Ramos (cell line): ENCODE results near the gene IQCN.

Experiments
- in situ Hi-C: fragments of 300-500 bp; cut with MboI; formaldehyde crosslinking; loops from one replicate; pipeline ENCODE4 v1.14.3; 2022; ENCODE audit warnings: low sequenced_read_pairs; ENCODE audit not compliant: unreplicated experiment

The IQCN gene

DNA sequence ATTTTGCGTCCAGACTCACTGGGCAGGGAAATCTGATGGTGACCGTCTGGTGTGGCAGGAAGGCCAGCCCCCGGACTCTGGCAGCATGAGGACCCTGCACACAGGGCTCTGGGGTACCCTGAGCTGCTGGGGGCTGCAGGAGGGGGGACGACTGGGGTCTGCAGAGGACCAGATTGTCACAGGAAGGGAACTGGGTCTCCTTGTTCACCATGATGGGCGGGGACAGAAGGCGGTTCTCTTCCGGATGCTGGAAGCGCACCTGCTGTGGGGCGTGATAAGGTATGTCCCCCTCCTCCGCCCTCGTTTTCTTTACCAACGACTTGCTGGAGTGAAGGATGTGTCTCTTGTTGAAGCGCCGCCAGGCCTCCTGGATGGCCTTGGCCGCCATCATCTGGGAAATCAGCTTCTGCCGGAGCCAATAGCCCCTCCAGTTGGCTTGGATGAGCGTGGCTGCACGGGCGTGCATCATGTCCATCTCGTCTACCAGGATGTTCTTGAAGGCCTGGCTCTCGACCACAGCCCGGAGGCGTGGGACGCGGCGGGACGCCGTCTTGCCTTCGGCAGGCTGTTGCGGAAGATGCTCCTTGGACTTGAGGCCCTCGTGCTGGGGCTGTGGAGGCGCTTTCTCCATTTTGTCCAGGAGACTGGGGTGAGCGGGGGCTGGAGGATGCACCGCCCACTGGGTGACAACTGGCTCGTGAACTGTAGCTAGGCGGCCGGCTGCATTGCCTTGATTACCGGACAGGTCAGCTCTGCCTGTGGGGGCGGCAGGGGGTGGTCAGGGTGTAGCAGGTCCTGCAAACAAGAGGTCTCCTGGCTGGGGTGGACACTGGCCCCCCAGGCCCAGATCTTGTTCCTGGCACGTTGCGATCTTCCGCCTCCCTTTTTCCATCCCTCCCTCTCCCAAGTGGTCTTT, 7.2 kb downstream of the IQCN start:
- in situ Hi-C loops: no loop called here

DNA sequence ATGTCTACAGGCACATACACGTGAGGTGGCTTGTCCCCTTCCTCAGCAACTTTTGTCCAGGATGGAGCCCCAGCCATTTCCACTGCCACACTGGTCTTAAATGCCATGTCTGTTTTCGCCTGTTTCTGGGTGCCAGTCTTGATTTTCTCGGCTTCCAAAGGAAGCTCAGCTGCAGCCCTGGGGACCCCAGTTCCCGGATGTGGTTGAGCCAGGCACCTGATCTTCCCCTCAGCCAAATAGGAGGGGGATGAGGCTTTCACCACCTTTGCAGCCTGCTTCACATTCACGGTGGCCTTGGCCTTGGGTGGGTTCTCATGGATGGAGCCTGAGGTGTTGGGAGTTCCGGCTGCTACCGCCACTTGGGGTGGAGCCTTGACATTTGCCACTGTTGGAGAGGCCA, 8.7 kb downstream of the IQCN start:
- in situ Hi-C loops: no loop called here

DNA sequence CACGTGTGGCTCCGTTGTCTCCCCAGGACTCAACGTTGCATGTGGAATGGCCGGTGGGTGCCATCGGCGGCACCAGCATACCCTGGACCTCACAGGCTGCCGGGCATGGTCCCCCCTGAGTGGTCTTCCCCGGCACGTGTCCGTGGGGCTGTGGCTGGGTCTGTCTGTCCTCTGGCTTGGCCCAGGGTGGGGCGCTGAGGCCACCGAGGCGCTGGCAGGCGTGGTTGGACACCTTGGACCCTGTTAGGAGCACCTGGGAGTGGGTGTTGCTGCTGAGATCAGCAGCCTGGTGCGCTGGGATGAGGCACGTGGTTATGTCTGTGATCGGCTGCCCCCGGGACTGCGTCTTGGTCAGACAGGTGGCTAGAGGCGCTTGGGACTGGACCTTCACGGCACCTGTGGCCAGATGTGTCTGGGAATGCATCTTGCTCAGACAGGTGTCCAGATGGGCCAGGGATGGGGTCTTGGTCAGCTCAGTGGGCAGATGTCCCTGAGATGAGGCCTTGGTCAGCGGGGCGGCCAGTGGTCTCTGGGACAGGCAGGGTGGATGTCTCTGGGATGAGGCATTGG, 9.2 kb downstream of the IQCN start:
- in situ Hi-C loops: no loop called here

DNA sequence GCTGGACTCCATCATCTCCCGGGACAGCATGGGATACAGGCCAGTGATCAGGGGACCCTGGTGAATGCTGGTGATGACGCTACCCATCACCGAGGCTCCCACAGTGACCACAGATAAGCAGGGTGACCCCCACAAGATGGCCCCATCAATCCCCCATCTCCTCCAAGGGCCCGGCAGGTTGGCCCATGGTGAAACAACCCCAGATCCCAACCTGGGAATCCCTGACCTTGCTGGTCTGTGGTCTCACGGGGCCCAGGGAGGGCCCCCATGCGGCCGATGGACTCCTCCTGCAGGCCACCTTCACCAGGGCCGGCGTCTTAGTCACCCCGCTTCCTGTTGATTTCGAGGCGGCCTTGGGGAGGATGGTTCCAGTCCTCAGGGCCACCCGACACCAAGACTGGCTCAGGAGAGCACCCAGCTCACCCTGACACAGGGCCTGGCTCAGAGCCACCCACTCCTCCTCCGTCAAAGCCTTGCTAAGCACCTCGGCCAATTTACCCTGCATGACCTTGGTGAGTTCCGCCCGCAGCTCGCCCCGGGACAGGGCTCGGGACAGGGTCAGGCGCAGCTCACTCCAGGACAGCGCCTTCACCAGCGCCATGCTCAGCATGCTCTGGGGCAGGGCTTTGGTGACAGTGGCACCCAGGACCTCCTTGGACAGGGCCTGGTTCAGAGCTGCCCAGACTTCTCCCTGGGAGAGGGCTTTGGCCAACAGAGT, 10.0 kb downstream of the IQCN start:
- in situ Hi-C loops: no loop called here

DNA sequence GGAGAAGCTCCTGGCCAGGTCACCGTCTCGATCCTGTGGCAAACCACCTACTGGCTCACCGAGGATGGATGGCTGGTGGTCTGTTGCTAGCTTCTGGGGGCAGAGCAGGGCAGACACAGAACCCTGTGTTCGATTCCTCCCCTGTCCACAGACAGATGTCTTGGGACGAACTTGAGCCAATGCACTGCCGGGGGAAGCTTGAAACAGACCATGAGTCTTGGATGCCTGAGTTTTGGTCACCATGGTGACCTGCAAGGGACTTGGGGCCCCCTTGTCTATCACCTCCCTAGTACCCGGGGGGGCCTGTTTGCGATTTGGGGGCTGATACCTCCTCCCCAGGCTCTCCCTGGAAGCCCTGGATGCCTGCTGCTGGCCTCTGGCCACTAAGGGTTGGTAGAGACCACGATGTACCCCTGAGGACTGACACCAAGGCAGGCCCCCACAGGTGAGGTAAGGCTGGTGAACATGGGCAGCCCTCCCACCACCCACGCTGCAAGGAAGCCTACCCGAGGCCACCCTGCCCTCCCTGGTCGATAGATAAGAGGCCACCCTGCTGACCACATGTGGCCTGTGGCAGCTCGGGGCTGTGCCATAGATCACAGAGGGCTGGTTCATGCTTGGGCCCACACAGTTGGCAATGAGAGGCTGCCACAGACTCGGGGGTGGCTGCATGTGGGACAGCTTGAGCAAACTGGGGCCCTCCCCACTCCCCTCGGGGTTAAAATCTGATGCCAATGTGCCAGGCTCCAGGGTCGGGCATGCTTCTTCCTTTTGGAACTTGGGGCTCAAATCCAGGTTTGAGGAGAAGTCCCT, 10.7 kb downstream of the IQCN start:
- in situ Hi-C loops: no loop called here

DNA sequence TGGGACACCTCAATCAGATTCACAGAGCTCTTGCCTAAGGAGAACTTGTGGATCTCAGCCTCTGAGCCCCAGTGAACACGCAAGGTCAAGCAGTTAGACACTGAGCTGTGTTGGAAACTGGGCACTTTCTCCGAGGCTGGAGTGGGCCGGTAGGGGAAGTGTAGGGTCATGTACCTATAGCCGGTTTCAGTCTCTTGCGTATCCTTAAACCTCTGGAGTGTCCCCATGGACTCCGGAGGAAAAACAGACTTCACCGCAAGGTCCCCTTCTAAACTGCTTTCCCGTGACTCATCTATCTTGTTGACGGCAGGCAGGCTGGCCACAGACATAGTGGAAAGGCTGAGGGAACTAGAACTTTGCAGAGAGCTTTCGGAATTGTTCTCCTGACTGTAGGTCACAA, 11.3 kb downstream of the IQCN start:
- in situ Hi-C loops: no loop called here

DNA sequence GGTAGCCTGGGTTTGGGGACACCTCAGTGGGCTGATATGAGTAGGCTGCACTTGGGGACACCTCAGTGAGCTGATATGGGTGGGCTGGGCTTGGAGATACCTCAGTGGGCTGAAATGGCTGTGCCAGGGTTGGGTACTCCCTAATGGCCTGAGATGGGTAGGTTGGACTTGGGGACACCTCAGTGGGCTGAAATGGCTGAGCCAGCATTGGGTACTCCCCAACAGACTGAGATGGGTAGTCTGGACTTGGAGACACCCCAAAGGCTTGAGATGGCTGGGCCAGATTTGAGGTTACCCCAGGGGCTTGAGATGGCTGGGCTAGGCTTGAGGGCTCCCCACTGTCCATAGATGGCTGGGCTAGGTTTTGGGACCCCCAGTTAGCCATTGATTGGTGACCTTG, 12.1 kb downstream of the IQCN start:
- in situ Hi-C loops: no loop called here

DNA sequence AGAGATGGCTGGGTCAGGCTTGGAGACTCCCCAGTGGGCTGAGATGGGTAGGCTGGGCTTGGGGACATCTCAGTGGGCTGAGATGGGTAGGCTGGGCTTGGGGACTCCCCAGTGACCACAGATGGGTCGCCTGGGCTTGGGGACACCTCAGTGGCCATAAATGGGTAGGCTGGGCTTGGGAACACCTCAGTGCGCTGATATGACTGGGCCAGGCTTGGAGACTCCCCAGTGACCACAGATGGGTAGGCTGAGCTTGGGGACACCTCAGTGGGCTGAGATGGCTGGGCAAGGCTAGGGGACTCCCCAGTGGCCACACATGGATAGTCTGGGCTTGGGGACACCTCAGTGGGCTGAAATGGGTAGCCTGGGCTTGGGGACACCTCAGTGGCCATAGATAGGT, 12.8 kb downstream of the IQCN start:
- in situ Hi-C loops: no loop called here

DNA sequence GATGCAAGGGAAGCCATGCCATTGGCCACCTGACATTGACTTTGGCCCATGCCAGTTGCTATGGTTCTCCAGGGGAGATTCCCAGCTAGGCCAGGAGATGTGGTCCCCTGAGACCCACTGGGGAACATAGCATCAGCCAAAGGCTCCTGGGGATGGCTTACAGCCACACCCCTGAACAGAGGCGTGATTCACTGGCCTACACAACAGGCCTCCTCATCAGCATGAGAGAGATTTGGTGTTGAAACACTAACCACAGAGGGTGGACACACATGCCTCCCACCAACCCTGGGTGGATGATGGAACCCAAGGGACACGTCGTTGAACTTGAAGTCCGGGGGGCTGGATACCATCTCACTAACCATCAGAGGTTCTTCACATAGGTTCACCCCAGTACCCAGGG, 14.4 kb downstream of the IQCN start:
- in situ Hi-C loops: no loop called here

DNA sequence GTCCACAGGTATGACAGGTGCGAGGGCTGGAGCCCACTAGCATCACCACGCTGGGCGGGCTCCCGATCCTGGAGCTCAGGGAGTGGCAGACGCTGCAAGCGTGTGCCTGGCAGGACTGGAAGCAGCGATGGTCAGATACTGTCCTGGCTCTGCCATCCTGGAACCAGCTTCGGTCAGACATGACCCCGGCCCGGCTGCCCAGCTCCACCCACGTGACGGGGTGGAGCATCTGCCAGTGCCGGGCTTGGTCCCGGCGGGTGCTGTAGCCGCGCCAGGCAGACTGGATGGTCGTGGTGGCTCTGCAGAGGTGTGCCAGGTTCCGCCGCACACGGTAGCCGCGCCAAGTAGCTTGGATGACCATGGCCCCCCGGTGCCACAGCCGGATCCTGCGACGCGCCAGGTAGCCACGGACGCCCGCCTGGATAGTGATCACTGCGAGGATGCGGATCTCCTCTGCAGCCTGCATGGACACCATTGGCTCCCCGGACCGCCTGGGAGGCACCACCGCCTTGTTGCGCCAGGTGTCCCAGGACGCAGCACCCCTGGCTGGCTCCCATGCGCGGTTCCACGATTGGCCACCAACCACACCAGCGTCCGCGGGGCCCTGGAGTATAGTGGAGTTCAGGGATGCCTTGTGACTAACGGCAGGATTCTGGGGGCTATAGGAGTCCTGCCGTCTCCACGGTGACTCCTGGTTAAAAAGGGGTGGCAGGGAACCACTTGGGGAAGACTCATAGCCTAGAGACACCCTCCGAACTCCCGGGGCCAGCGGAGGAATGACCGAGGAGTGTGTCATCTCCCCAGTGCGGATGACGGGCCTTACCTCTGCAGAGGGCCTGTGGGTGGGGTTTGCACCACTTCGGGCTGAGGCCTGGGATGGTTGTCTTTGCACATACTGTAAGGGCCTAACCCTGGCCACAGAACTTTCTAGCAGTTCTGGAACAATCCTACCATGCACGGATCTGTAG, 16.5 kb downstream of the IQCN start:
- in situ Hi-C loops: no loop called here

DNA sequence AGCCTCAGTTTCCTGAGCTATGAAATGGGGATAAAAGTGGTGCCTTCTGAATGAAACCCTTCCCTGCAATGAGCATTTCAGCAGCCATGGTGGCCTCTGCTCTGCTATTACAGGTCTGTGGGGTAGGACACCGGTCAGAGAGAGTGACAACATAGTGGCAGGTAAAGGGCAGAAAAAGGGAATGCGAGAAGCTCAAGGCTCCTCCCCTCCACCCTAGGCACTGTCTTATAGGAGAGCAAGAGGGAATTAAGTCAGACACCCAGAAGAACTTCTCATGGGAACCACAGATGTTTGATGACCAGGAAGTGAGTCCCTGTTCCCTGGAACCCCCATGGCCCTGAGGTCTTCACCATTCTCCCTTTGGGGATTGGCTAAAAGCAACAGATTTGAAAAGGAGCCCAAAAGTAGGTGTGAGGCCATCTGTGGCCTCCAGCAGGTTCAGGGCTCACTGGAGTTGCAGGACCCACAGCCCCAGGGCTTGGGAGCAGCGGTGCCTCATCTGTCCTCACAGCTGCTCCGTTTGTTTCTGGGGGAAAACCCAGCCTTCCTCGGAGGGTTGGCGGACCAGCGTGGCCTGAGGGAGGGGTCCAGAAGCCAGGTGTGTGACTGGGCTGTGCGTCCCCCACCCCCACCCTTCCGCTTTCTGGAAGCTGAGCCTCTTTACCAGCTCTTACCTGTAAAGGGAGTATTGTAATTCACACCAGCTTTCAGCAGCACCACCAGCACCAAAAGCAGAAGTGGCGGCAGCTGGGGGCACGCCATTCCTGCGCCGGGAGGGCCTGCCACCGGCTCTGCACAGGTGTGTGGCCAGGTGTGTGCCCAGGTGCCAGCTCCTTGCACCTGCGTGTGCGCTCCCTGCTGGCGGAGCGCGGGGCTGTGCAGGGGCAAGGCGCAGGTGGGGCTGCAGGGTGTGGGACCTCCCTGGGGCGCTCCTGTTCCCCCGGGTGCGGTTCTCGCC, 19.4 kb downstream of the IQCN start:
- in situ Hi-C loops: no loop called here

DNA sequence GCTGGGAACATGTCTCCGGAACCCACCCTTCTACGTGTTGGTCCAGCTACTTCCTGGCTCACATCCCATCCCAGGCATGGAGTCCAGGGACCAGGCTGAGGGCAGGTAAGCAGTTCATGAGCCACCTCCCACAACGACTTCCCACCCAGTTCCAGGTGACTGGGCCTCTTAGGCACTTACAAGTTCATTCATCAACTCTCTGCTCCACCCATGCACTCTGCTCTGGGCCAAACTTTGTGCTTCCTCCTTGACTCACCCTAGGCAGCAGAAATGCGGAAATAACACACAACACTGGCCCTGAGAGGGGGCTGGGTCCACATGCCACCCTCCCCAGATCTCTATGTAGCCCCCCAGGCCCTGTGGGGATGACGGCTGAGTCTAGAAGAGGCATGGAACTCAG, 20.5 kb downstream of the IQCN start:
- in situ Hi-C loops: no loop called here

DNA sequence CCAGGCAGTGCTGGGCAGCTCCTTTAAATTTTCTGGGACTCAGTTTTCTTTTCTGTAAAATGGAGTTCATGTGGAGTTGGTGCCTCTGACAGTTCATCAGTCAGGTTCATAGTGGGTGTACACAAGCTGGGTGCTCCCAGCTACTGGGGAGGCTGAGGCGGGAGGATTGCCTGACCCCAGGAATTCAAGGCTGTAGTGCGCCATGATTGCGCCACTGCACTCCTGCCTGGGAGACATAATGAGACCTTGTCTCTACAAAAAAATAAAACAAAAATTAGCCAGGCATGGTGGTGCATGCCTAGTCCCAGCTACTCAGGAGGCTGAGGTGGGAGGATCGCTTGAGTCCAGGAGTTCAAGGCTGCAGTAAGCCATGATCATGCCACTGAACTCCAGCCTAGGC, 21.1 kb downstream of the IQCN start:
- in situ Hi-C loops: no loop called here

DNA sequence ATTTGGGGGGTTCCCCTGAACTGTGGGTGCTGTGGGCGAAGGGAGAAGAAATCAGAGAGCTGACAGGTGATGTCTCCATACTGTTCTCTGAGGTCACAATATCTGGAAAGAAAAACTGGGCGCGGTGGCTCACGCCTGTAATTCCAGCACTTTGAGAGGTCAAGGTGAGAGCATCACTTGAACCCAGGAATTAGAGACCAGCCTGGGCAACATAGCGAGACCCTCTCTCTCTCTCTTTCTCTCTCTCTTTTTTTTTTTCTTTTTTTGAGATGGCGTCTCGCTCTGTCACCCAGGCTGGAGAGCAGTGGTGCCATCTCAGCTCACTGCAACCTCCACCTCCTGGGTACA, 21.9 kb downstream of the IQCN start:
- in situ Hi-C loops: no loop called here

DNA sequence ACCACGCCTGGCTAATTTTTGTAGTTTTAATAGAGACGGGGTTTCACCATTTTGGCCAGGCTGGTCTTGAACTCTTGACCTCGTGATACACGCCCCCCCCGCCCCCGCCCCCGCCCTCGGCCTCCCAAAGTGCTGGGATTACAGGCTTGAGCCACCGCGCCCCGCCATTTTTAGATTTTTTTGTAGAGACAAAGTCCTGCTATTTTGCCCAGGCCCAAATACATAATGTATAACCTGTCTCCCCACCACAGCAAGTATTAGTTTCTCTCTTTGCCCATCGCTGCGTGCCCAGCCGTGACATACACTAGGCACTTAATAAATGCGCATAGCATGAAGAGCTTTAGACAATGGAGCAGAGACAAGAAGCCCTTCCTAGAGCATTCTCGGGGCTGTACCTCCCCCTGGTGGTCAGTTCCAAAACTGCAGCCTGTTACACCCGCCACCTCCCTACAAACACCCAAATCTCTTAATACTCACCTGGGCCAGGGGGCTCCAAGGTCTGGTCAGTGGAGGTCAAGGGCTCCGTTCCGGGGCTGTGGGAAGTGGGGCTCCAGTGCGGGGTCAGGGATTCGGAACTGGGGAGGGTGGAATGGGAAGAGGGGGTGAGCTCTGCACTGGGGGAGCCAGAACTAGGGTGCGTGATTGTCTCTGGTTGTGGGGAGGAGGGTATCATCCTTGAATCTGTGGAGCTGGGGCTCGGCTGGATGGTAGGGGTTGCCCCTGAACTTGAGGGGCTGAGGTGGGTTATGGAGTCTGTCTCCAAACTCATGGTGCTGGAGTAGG, 22.5 kb downstream of the IQCN start:
- in situ Hi-C loops: no loop called here

DNA sequence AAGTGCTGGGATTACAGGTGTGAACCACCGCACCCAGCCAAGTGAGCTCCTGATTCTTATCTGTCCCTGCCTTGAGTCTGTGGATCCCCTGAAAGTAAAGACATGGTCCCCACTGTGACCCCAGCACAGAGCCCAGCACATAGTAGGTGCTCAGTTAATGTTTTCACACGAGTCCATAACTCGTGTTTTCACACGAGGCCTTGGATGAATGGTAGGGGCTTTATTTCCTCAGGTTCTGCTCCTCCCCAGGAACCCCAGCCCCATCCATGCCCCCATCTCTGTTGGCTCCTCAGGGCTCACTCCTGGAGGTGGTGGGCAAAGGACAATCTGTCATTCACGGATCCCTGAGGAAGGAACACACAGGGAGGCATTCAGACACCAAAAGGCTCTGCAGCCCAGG, 24.4 kb downstream of the IQCN start:
- in situ Hi-C loops: no loop called here

DNA sequence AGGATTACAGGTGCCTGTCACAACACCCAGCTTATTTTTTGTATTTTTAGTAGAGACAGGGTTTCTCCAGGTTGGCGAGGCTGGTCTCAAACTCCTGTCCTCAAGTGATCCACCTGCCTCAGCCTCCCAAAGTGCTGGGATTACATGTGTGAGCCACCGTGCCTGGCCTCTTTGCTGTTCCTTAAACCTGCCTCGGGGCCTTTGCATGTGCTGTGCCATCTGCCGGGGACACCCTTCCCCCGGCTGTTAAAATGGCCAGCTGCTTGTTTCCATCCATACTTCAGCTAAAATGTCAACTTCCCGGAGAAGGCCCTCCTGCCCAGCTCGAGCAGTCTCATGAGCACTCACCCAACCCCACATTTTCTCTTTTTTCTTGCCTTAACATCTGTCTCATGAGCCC, 29.0 kb downstream of the IQCN start:
- in situ Hi-C loops: no loop called here

DNA sequence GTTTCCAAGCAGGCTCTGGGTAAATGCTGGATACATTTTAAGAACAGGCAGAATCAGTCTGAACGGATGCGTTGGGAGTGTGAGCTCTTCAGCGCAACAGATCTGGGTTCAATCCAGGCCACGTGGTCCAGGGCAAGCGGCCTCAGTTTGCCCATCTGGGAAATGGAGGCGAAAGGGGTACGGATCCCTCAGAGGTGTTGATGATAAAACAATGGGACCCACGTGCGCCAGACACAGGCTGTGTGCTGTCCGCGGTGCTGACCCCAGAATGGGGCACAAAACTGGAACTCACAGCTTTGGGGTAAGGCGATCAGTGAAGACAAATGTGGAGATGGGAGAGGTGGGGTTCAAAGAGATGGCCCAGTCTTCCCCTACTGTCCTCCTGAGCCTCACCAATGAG, 34.9 kb downstream of the IQCN start:
- in situ Hi-C loops: no loop called here
